Measurements from ENCODE around the gene SCYGR2. TPM values are rescaled to one million over a fixed set of nuclear protein-coding genes. Genes with fewer than 3 reads are reported as not detected.
A peak's percentile ranks its signal among the peaks of the same experiment; 100 is the strongest.

Gene SCYGR2
- total and polyA plus RNA-seq, 5 experiments from 2014 or later: not detected

DNA sequence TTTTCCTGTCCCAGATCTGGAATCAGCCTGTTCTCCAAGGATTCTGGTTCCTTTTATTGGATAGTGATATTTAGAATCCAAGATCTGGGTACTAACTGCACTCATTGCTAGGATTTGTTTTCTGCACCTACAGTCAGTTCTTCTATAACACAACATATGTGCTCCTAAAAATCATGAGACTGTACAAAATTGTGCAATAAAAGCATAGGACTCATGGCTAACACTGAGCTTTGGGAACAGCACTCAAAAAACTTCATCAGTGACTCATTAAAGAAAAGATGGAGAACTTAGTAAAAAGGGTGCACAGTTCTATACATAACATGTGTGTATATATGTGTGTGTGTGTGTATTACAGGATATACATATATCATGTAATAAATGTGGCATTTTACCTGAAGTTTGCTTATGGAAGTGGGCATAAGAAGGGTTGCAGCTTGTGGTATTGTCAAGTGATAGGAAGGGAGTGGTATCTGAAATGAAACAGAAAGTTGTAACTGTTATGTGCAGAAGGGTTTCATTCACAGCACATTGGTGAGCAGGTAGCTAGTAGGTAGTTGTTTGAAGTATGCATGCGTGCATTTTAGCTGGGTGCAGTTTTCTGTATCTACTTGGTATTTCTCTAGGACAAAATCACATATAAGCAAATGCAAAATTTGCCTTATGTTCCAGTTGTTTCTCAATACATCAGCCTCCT, 5.9 kb upstream of the SCYGR2 start:
- Mint-ChIP-seq H3K36me3 (peaks cover 0 to 6% (median 0%) of the 10 kb centered on the region in 3 donors), H3K27me3 (peaks cover 26 to 41% (median 36%) of the 10 kb centered on the region in 5 donors), H3K9me3 (peaks cover 0 to 14% (median 4%) of the 10 kb centered on the region in 9 donors), H3K4me1 (no peaks in the 10 kb centered on the region), H3K27ac (no peak overlapping the region), H3K4me3 (no peak overlapping the region)
- DNase-seq (no peak), ATAC-seq (no peak)
- POLR2A ChIA-PET: no interaction called here

DNA sequence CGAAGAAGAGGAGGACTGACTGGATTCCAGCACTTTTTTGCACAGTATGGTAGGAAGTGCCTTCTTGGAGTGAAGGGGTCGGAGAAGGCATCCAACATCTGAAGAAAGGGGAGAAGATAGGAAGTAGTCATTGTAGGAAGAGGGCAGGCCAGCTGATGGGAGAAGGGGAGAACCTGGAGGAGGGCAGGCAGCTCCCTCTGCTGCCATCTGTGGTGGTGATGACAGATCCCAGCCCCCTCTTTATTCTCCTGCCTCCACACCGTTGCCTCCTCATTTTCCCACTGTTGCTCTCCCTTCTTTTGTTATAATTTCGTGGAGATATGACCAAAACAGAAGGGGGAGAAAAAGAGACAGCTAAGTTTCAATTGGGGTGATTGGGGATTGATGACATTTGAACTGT, 2.9 kb upstream of the SCYGR2 start:
- peaks cover 0 to 2% (median 0%) of the 10 kb centered on the region in 9 donors for H3K9me3 Mint-ChIP-seq
- no peak for ATAC-seq

DNA sequence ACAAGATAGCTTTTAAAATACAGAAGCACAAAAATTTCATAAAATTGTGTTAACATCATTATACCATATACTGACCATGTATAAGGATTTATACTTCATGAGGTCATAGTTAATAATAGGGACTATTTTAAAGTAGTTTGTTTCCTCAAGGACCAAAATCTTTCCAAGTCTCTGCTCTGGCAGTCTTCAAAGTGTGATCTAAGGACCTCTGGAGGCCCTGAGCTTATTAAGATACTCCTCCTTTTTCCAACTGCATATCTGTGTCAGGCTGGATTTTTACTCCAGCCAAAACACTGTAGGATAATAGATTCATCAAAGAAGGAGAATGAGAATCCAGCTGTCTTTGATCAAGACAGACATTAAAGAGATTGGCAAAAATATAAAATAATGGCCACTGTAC, 1.7 kb upstream of the SCYGR2 start:
- POLR2A ChIA-PET: no interaction called here
- H3K27ac Mint-ChIP-seq: no peak overlapping the region

More for the DNA sequence above, 2.9 kb upstream of the SCYGR2 start:
- POLR2A ChIA-PET: no interaction called here
- Mint-ChIP-seq H3K36me3 (peaks cover 0 to 4% (median 0%) of the 10 kb centered on the region in 3 donors), H3K27ac (no peak overlapping the region), H3K4me3 (no peak overlapping the region), H3K4me1 (no peaks in the 10 kb centered on the region), H3K27me3 (peaks cover 28 to 41% (median 34%) of the 10 kb centered on the region in 5 donors)
- DNase-seq: no peak

DNA sequence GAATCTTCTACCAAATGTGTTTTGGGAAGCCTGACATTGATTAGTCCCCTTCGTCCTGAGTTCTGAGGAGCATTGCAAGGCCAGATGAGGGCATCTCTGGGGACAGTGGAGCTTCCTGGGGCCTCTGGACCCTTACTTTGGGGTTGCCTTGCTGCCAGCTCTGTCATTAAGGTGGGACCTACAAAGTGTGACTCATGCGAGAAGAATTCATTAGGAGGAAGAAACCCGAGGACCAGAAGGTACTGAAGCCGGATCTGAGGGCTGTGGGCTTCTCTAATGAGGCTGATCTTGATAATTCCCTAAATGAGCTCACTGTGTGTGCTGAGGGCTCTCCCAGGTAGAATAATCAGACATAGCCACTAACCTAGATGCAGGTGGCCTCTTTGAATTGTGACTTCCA, 695 bp upstream of the SCYGR2 start:
- DNase-seq (no peak), ATAC-seq (no peak)
- Mint-ChIP-seq H3K36me3 (peaks cover 0 to 4% (median 0%) of the 10 kb centered on the region in 3 donors), H3K4me1 (no peaks in the 10 kb centered on the region), H3K27ac (no peak overlapping the region), H3K27me3 (peaks cover 26 to 55% (median 30%) of the 10 kb centered on the region in 5 donors), H3K9me3 (no peaks in the 10 kb centered on the region), H3K4me3 (no peak overlapping the region)
- POLR2A ChIA-PET: no interaction called here

More for the DNA sequence above, 1.7 kb upstream of the SCYGR2 start:
- no peak for DNase-seq
- Mint-ChIP-seq H3K4me3 (no peak overlapping the region), H3K9me3 (no peaks in the 10 kb centered on the region), H3K36me3 (peaks cover 0 to 4% (median 0%) of the 10 kb centered on the region in 3 donors), H3K27me3 (peaks cover 27 to 45% (median 33%) of the 10 kb centered on the region in 5 donors), H3K4me1 (no peaks in the 10 kb centered on the region)
- no peak for ATAC-seq

DNA sequence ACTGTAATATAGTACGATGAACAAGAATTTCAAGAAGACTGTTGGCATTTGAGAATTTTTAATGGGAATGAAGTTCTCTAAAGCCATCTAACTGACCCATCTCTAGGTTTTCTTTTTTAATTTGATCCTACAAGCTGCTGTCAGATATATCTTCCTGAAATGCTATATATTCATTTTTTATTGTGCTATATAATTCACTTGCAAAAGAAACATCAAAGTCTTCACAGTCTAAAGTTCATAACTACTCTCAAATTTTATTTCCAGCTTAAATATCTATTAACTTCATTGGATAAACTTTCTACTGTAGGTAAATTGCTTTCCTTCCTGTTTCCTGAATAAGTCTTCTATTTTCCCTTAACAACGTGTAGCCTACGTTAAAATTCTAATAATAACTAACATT, 3.7 kb downstream of the SCYGR2 start:
- H3K27ac Mint-ChIP-seq: no peak overlapping the region
- H3K27me3 Mint-ChIP-seq: peaks cover 15 to 54% (median 32%) of the 10 kb centered on the region in 5 donors
- peaks cover 0 to 4% (median 0%) of the 10 kb centered on the region in 3 donors for H3K36me3 Mint-ChIP-seq
- no peaks in the 10 kb centered on the region for H3K4me1 Mint-ChIP-seq
- DNase-seq: no peak
- POLR2A ChIA-PET: no interaction called here
- ATAC-seq: no peak
- no peak overlapping the region for H3K4me3 Mint-ChIP-seq
- no peaks in the 10 kb centered on the region for H3K9me3 Mint-ChIP-seq

DNA sequence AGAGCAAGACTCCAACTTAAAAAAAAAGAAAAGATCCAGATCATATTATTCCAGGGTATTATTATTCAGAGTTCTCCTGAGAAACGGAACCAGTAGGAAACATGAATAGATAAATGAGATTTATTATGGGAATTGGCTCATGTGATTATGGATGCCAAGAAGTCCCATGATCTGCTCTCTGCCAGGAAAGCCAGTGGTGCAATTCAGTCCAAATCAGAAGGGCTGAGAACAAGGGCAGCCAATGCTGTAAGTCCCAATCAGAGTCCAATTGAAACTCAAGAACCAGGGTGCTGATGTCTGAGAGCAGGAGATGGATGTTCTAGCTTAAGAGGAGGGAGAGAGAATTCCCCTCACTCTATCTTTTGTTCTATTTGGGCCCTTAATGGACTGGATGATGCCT, 7.8 kb downstream of the SCYGR2 start:
- Mint-ChIP-seq H3K36me3 (no peaks in the 10 kb centered on the region), H3K27me3 (peaks cover 12 to 47% (median 31%) of the 10 kb centered on the region in 5 donors), H3K4me3 (no peak overlapping the region), H3K4me1 (peaks cover 6 to 17% (median 13%) of the 10 kb centered on the region in 4 donors), H3K9me3 (no peaks in the 10 kb centered on the region), H3K27ac (no peak overlapping the region)
- ATAC-seq (no peak), DNase-seq (no peak)
- POLR2A ChIA-PET: no interaction called here

DNA sequence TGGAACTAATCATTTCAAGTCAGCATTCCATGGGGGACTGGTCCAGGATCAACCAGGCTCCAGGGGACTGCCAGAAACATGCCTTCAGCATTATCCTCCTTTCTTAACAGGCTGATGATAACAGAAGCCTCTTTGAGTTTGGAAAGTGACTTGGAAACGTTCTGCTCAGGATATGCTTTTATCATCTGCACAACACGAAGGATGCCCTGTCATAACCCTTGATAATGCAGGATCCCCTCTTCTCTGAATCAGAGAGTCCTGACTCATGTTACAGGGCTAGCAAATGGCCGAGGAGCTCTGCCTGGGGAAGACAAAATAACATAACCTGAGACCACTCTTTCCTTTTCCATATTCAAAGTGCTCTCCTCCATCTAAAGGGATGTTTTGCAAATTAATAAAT, 9.2 kb downstream of the SCYGR2 start:
- POLR2A ChIA-PET: no interaction called here
- no peak overlapping the region for H3K27ac Mint-ChIP-seq
- H3K27me3 Mint-ChIP-seq: peaks cover 20 to 47% (median 37%) of the 10 kb centered on the region in 5 donors
- H3K9me3 Mint-ChIP-seq: no peaks in the 10 kb centered on the region
- no peak for DNase-seq
- H3K4me3 Mint-ChIP-seq: no peak overlapping the region
- H3K4me1 Mint-ChIP-seq: peaks cover 6 to 17% (median 13%) of the 10 kb centered on the region in 4 donors
- no peaks in the 10 kb centered on the region for H3K36me3 Mint-ChIP-seq
- ATAC-seq: no peak

DNA sequence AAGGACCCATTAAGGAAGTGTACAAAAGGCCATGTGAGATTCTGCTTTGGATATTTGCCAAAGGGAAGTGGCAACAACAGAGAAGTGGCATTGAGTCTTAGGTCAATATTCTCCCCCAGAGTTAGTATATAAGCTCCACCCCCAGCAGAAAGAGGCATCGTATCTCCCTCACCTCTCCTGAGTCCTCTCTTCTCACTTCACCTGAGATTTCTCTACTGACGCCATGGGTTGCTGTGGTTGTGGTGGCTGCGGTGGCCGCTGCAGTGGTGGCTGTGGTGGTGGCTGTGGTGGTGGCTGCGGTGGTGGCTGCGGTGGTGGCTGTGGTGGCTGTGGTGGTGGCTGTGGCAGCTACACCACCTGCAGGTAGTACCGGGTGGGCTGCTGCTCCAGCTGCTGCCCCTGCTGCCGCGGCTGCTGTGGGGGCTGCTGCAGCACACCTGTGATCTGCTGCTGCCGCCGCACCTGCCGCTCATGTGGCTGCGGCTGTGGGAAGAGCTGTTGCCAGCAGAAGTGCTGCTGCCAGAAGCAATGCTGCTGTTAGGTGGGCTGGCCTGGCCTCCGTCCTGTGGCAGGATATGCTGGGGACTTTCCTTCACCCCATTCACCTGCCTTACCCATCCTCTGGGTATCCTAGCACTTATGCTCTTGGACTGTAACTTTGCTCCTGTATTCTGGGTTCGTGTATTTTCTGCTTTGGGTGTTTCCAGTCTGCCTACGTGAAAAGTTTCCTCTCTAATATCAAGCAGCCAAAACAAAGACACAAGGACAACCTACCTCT, 10.1 kb downstream of the SCYGR2 start:
- Mint-ChIP-seq H3K36me3 (no peaks in the 10 kb centered on the region), H3K4me1 (peaks cover 6 to 17% (median 13%) of the 10 kb centered on the region in 4 donors), H3K9me3 (no peaks in the 10 kb centered on the region), H3K4me3 (peak overlapping the region in 1 of 10 donors; percentile 2), H3K27ac (peak overlapping the region in 2 of 10 donors; percentile 55 to 83), H3K27me3 (peaks cover 19 to 43% (median 35%) of the 10 kb centered on the region in 5 donors)
- ATAC-seq: peak in 1 of 2 donors; percentile 67
- POLR2A ChIA-PET: interaction anchor here (0.7 kb wide), 1 partner anchor 553 kb away, joined by 6 read pairs; no protein-coding TSS in a partner anchor
- DNase-seq: peak in 5 of 10 donors; percentile 9 to 41 (median 22)

DNA sequence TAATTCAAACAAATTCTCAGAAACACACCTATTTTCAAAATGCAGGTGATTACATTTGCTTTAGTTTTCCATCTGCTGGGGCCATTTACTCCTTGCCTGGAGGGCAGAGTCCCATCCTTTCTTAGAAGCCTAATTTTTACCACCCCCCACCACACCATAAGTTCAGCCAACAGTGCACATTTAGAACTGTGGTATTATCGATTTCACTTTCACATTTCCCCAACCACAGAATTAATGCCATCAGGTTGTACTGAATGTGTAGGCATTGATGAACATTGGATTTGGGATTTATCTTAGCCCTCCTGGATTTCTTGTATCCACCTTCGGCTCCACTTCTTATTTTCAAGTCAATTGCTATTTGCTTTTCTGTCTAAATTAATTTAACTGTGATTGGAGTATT, 11.4 kb downstream of the SCYGR2 start:
- Mint-ChIP-seq H3K4me1 (peaks cover 6 to 17% (median 13%) of the 10 kb centered on the region in 4 donors), H3K27me3 (peaks cover 13 to 40% (median 34%) of the 10 kb centered on the region in 5 donors), H3K36me3 (no peaks in the 10 kb centered on the region), H3K4me3 (no peak overlapping the region), H3K9me3 (no peaks in the 10 kb centered on the region), H3K27ac (peak overlapping the region in 1 of 10 donors; percentile 18)
- DNase-seq: no peak
- POLR2A ChIA-PET: no interaction called here
- no peak for ATAC-seq

DNA sequence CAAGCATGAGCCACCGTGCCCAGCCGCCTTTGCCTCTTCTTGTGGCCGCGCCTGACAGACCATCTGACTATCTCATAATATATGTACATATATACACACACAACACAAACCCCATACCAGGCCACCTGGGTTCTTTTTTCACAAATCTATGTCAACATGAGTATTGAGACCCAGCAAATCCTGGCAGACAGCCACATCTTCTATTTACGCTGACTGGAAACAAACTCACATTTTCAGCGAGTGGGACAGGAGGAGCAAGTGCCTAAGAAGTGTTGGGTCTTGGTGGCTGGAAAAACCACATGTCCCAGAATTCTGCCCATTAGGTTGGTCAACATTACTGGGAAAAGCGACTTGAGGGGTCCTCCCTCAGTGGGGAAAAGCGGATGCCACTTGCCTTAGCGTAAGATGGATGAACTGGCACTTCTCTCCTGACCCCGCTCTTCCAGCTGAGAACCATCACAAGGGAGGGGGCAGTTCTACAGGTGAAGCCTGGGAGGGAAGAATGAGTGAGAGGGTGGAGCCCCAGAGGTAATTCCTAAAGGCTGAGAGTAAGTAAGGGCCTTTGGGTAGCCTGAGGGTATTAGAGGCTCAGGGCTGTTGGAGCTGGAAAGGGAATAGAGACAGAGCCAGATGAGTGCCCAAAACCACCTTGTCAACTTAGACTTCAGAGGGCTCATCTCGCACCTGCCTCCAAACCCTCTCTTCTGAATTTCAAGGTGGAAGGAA, 14.0 kb downstream of the SCYGR2 start:
- POLR2A ChIA-PET: no interaction called here
- Mint-ChIP-seq H3K27me3 (peaks cover 9 to 38% (median 27%) of the 10 kb centered on the region in 5 donors), H3K9me3 (no peaks in the 10 kb centered on the region), H3K4me1 (peaks cover 6 to 16% (median 13%) of the 10 kb centered on the region in 4 donors), H3K36me3 (no peaks in the 10 kb centered on the region), H3K4me3 (no peak overlapping the region), H3K27ac (peak overlapping the region in 1 of 10 donors; percentile 3)
- DNase-seq: no peak
- no peak for ATAC-seq

DNA sequence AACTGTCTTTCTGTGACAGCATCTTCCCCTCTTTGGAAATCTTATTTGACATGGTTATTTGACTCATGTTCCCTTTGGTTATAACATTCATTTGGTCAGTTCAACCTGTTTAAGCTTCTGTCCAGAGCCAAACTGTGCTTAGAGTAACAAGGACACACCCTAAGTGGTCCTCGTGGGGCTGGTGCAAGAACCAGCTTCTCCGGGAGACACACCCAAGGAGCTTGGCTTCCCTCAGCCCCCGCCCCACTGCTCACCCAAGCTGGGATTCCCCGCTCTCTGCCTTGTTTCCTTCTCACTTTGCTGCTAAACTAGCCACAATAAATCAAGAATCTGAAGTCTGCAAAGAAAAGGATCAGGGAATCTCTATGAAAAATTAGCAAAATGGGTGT, 14.6 kb downstream of the SCYGR2 start:
- Mint-ChIP-seq H3K27ac (no peak overlapping the region), H3K27me3 (peaks cover 13 to 38% (median 27%) of the 10 kb centered on the region in 5 donors), H3K4me3 (no peak overlapping the region), H3K36me3 (no peaks in the 10 kb centered on the region), H3K4me1 (peaks cover 6 to 13% (median 10%) of the 10 kb centered on the region in 4 donors), H3K9me3 (no peaks in the 10 kb centered on the region)
- DNase-seq: no peak
- POLR2A ChIA-PET: no interaction called here
- no peak for ATAC-seq

DNA sequence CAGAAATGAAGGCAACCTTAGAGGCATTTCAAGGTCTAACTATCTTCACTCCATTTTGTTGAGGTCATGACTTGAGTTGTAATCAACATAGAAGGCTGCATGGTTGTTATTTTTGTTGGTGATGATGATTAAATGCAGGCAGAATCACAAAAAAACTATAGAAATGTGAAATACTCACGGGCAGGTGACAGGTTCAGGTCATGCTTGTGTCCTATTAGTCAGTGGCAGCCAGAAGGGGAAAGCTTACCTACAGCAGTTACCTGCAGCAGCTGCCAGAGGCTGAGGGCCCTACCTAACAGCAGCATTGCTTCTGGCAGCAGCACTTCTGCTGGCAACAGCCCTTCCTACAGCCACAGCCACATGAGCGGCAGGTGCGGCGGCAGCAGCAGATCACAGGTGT, 15.6 kb downstream of the SCYGR2 start:
- POLR2A ChIA-PET: no interaction called here
- no peak for DNase-seq
- Mint-ChIP-seq H3K4me3 (no peak overlapping the region), H3K36me3 (no peaks in the 10 kb centered on the region), H3K27me3 (peaks cover 13 to 41% (median 27%) of the 10 kb centered on the region in 5 donors), H3K4me1 (peaks cover 0 to 3% (median 2%) of the 10 kb centered on the region in 4 donors), H3K9me3 (no peaks in the 10 kb centered on the region), H3K27ac (no peak overlapping the region)
- no peak for ATAC-seq

All from naive thymus-derived CD8-positive, alpha-beta T cell (primary cell).